ENCODE results near the gene SMC6.

GRCh38 chr2:17791817-17792130 is 38.2 kb upstream of the SMC6 start:
- TF ChIP-seq CTCF (IDR thresholded peaks at IDR 0.05) (no peak), POLR2A (IDR thresholded peaks at IDR 0.05) (no peak)
